Activated CD8-positive, alpha-beta memory T cell treated with anti-CD3 and anti-CD28 coated beads, Interleukin-2, amount 50 U/mL, for 4 hours (primary cell): ENCODE data around the gene ARL3.
"Not testable (repeated sequence)": the region's sequence is repeated elsewhere in the genome, so short reads cannot be mapped to it uniquely, and the experiment has no call there.

Experiments used
- DNase-seq: peaks from one replicate; pipeline ENCODE4 v3.0.0-alpha.2; 2020

The ARL3 gene

GRCh38 chr10:102670065-102670670 lies 44.0 kb downstream of the ARL3 start:
- no peak for DNase-seq

- DNase-seq = no peak
Observed at GRCh38 chr10:102669206-102670064, 44.8 kb downstream of the ARL3 start.

- no peak for DNase-seq
Observed at GRCh38 chr10:102668326-102669107, 45.7 kb downstream of the ARL3 start.

GRCh38 chr10:102667411-102667810 lies 46.8 kb downstream of the ARL3 start:
- DNase-seq = not testable (repeated sequence)

GRCh38 chr10:102665904-102666509 lies 48.2 kb downstream of the ARL3 start:
- no peak for DNase-seq

GRCh38 chr10:102661658-102662028 lies 52.6 kb downstream of the ARL3 start:
- DNase-seq = no peak

GRCh38 chr10:102660888-102661657 lies 53.1 kb downstream of the ARL3 start:
- peak; percentile 58 for DNase-seq

- no peak for DNase-seq
Observed at GRCh38 chr10:102658802-102659201, 55.4 kb downstream of the ARL3 start.

- no peak for DNase-seq
Observed at GRCh38 chr10:102657984-102658724, 56.0 kb downstream of the ARL3 start.

GRCh38 chr10:102657451-102657850 lies 56.7 kb downstream of the ARL3 start:
- DNase-seq = no peak

- DNase-seq = no peak
Observed at GRCh38 chr10:102656791-102657371, 57.3 kb downstream of the ARL3 start.

- no peak for DNase-seq
Observed at GRCh38 chr10:102656026-102656425, 58.2 kb downstream of the ARL3 start.

- no peak for DNase-seq
Observed at GRCh38 chr10:102654969-102655368, 59.2 kb downstream of the ARL3 start.

GRCh38 chr10:102654566-102654965 lies 59.6 kb downstream of the ARL3 start:
- no peak for DNase-seq

- no peak for DNase-seq
Observed at GRCh38 chr10:102653060-102653459, 61.1 kb downstream of the ARL3 start.

- no peak for DNase-seq
Observed at GRCh38 chr10:102652170-102652916, 61.9 kb downstream of the ARL3 start.

GRCh38 chr10:102651455-102652169 lies 62.6 kb downstream of the ARL3 start:
- DNase-seq = no peak

- no peak for DNase-seq
Observed at GRCh38 chr10:102650655-102651454, 63.3 kb downstream of the ARL3 start.
